IMR-90 (cell line): ENCODE data around the gene AMZ2. TPM values are rescaled to one million over a fixed set of nuclear protein-coding genes. Genes with fewer than 3 reads are reported as not detected.

Source experiments
- ATAC-seq: fragments of 200-7000 bp; cut with Tn5 transposase; 2 replicates; pipeline ENCODE4 v1.9.1; 2020; ENCODE audit warnings: low read depth, mild to moderate bottlenecking, moderate library complexity
- BruUV-seq: library from RNA; stranded (reverse); fragments of 400-500 nt; replicated peaks from 2 replicates; lab custom pipeline; 2021; lab: Mats Ljungman, UMichigan
- CTCF ChIA-PET: fragments of 300-600 bp; formaldehyde crosslinking; extraction: SDS; loops from one replicate; lab custom pipeline; 2021; ENCODE audit warnings: antibody characterized with exemption; lab: Yijun Ruan, JAX
- POLR2A ChIA-PET: fragments of 300-600 bp; sonication (Branson Sonifier 250); formaldehyde crosslinking; loops from one replicate; lab custom pipeline; 2022; ENCODE audit warnings: antibody characterized with exemption; ENCODE audit not compliant: unreplicated experiment; lab: Charles Lee
- DNase-seq: peaks from one replicate; pipeline ENCODE4 v3.0.0; 2013
- H2AFZ ChIP-seq: replicated peaks from 2 replicates; pipeline ENCODE3; 2013; ENCODE audit warnings: low read length, mild to moderate bottlenecking; ENCODE audit not compliant: poor library complexity
- H2AK5ac ChIP-seq: 2 replicates; pipeline ENCODE4 v1.6.1; 2013; ENCODE audit warnings: low read depth, low read length, inconsistent platforms
- H2AK9ac ChIP-seq: replicated peaks from 2 replicates; pipeline ENCODE3; 2013; ENCODE audit warnings: mild to moderate bottlenecking, low read depth, low read length, moderate library complexity; ENCODE audit not compliant: poor library complexity
- H2BK120ac ChIP-seq: 2 replicates; pipeline ENCODE4 v1.6.1; 2013; ENCODE audit warnings: low read depth, low read length, inconsistent platforms
- H2BK15ac ChIP-seq: 3 replicates; pipeline ENCODE4 v1.6.1; 2013; ENCODE audit warnings: low read depth, low read length, inconsistent platforms
- H2BK20ac ChIP-seq: 2 replicates; pipeline ENCODE4 v1.6.1; 2013; ENCODE audit warnings: low read depth, mild to moderate bottlenecking, inconsistent platforms, low read length, moderate library complexity
- H2BK5ac ChIP-seq: 2 replicates; pipeline ENCODE4 v1.6.1; 2013; ENCODE audit warnings: mild to moderate bottlenecking, low read depth, low read length, inconsistent platforms; ENCODE audit not compliant: poor library complexity, severe bottlenecking
- H3K14ac ChIP-seq: replicated peaks from 2 replicates; pipeline ENCODE4 v1.6.1; 2013; ENCODE audit warnings: low read depth, low read length, inconsistent platforms
- H3K18ac ChIP-seq: 2 replicates; pipeline ENCODE4 v1.6.1; 2013; ENCODE audit warnings: low read depth, low read length, control low read depth
- H3K23ac ChIP-seq: 2 replicates; pipeline ENCODE4 v1.6.1; 2013; ENCODE audit warnings: low read depth, low read length, inconsistent platforms
- H3K27ac ChIP-seq: 2 replicates; pipeline ENCODE4 v1.5.1; 2013; ENCODE audit warnings: mild to moderate bottlenecking, control low read depth, low read length; ENCODE audit not compliant: insufficient read depth
- H3K27me3 ChIP-seq: 2 replicates; pipeline ENCODE4 v1.6.1; 2013; ENCODE audit warnings: low read length; ENCODE audit not compliant: control insufficient read depth, insufficient read depth
- H3K36me3 ChIP-seq: 2 replicates; pipeline ENCODE4 v1.6.1; 2013; ENCODE audit warnings: low read length, mixed read lengths; ENCODE audit not compliant: control insufficient read depth, insufficient read depth
- H3K4ac ChIP-seq: 2 replicates; pipeline ENCODE4 v1.6.1; 2013; ENCODE audit warnings: low read depth, low read length, inconsistent platforms
- H3K4me1 ChIP-seq: 2 replicates; pipeline ENCODE4 v1.6.1; 2013; ENCODE audit warnings: low read length, mixed read lengths; ENCODE audit not compliant: control insufficient read depth, insufficient read depth
- H3K4me2 ChIP-seq: 2 replicates; pipeline ENCODE4 v1.6.1; 2013; ENCODE audit warnings: low read depth, mild to moderate bottlenecking, control low read depth, low read length, moderate library complexity
- H3K4me3 ChIP-seq: 2 replicates; pipeline ENCODE4 v1.5.1; 2013; ENCODE audit warnings: low read depth, mild to moderate bottlenecking, control low read depth, low read length, moderate library complexity; ENCODE audit not compliant: insufficient read depth
- H3K56ac ChIP-seq: 2 replicates; pipeline ENCODE4 v1.6.1; 2013; ENCODE audit warnings: low read length, inconsistent platforms; ENCODE audit not compliant: insufficient read depth; ENCODE audit errors: extremely low read depth
- H3K79me1 ChIP-seq, 2 experiments: 2 replicates each; pipeline ENCODE4 v1.6.1; 2013; ENCODE audit warnings: low read length in 2 of 2, inconsistent platforms in 1 of 2, low read depth in 1 of 2
- H3K9ac ChIP-seq: 2 replicates; pipeline ENCODE4 v1.6.1; 2013; ENCODE audit warnings: low read depth, low read length, control low read depth
- H3K9me1 ChIP-seq: 2 replicates; pipeline ENCODE4 v1.6.1; 2013; ENCODE audit warnings: low read length, inconsistent platforms; ENCODE audit not compliant: insufficient read depth
- H3K9me3 ChIP-seq: 2 replicates; pipeline ENCODE4 v1.6.1; 2013; ENCODE audit warnings: low read length; ENCODE audit not compliant: control insufficient read depth, insufficient read depth
- H4K20me1 ChIP-seq: 2 replicates; pipeline ENCODE4 v1.6.1; 2013; ENCODE audit warnings: low read length, inconsistent platforms; ENCODE audit not compliant: insufficient read depth
- H4K5ac ChIP-seq: 2 replicates; pipeline ENCODE4 v1.6.1; 2013; ENCODE audit warnings: mild to moderate bottlenecking, low read depth, low read length, control low read depth
- H4K8ac ChIP-seq, 2 experiments: 2 replicates each; pipeline ENCODE4 v1.6.1; 2013; ENCODE audit warnings: low read depth in 2 of 2, low read length in 2 of 2, control low read depth in 1 of 2, inconsistent platforms in 1 of 2
- H4K91ac ChIP-seq: 2 replicates; pipeline ENCODE4 v1.6.1; 2013; ENCODE audit warnings: low read depth, low read length, inconsistent platforms; ENCODE audit not compliant: insufficient read depth
- BHLHE40 ChIP-seq: fragments of 150-350 bp; IDR thresholded peaks from 2 replicates; pipeline ENCODE4 v1.6.1; 2016; ENCODE audit warnings: mild to moderate bottlenecking, low read depth, low read length
- CEBPB ChIP-seq: IDR thresholded peaks from 2 replicates; pipeline ENCODE4 v1.6.1; 2012; ENCODE audit warnings: low read depth, low read length, improper control_type of control experiment
- CHD1 ChIP-seq: IDR thresholded peaks from 2 replicates; pipeline ENCODE4 v1.6.1; 2012; ENCODE audit warnings: low read depth, low read length, improper control_type of control experiment
- FOS ChIP-seq: fragments of 150-350 bp; IDR thresholded peaks from 2 replicates; pipeline ENCODE4 v1.6.1; 2016; ENCODE audit warnings: low read depth, low read length
- MAFK ChIP-seq: IDR thresholded peaks from 2 replicates; pipeline ENCODE4 v1.6.1; 2012; ENCODE audit warnings: low read depth, low read length, improper control_type of control experiment
- MAZ ChIP-seq: IDR thresholded peaks from 2 replicates; pipeline ENCODE4 v1.6.1; 2012; ENCODE audit warnings: low read depth, mild to moderate bottlenecking, low read length, improper control_type of control experiment, moderate library complexity, borderline replicate concordance
- MXI1 ChIP-seq: IDR thresholded peaks from 2 replicates; pipeline ENCODE4 v1.6.1; 2012; ENCODE audit warnings: low read depth, mild to moderate bottlenecking, low read length, moderate library complexity, borderline replicate concordance
- NFE2L2 ChIP-seq: fragments of 150-350 bp; IDR thresholded peaks from 2 replicates; pipeline ENCODE4 v1.6.1; 2016; ENCODE audit warnings: low read depth, mild to moderate bottlenecking, low read length
- POLR2A ChIP-seq: IDR thresholded peaks from 2 replicates; pipeline ENCODE4 v1.6.1; 2012; ENCODE audit warnings: mild to moderate bottlenecking, low read depth, low read length
- RAD21 ChIP-seq: IDR thresholded peaks from 2 replicates; pipeline ENCODE4 v1.6.1; 2012; ENCODE audit warnings: low read length, improper control_type of control experiment
- RCOR1 ChIP-seq: IDR thresholded peaks from 2 replicates; pipeline ENCODE4 v1.6.1; 2012; ENCODE audit warnings: mild to moderate bottlenecking, low read length, improper control_type of control experiment; ENCODE audit not compliant: insufficient replicate concordance
- RFX5 ChIP-seq: IDR thresholded peaks from 2 replicates; pipeline ENCODE4 v1.8.0; 2012; ENCODE audit warnings: low read depth, mild to moderate bottlenecking, low read length, moderate library complexity
- SMC3 ChIP-seq: fragments of 150-350 bp; IDR thresholded peaks from 2 replicates; pipeline ENCODE4 v1.6.1; 2016; ENCODE audit warnings: low read depth, mild to moderate bottlenecking, antibody characterized with exemption, low read length, moderate library complexity
- WGBS, 2 experiments: methylation state at CpG; one replicate each; pipeline versions ENCODE4 v1.1.5 to v1.1.7; 2013; ENCODE audit warnings: missing lambda C conversion rate in 2 of 2; ENCODE audit not compliant: insufficient read length in 1 of 2; ENCODE audit errors: extremely low coverage in 2 of 2; 5-methylcytosine and 5-hydroxymethylcytosine counted together
- dilution Hi-C: fragments of 300-500 bp; cut with HindIII; formaldehyde crosslinking; loops from one replicate; pipeline ENCODE4 v1.14.3; 2018; ENCODE audit warnings: low sequenced_read_pairs; ENCODE audit not compliant: unreplicated experiment
- in situ Hi-C: fragments of 300-500 bp; cut with MboI; formaldehyde crosslinking; loops from 3 replicates; pipeline ENCODE4 v1.14.3; 2019; ENCODE audit warnings: low sequenced_read_pairs, inconsistent platforms, mixed read lengths
- intact Hi-C: fragments of 100-400 bp; cut with micrococcal nuclease; formaldehyde crosslinking; loops from 2 replicates; pipeline ENCODE4 v1.10.0; 2022
- polyA plus RNA-seq, 3 experiments: library from polyadenylated mRNA; depleted of rRNA; stranded (reverse); fragments of >200 nt; gene quantifications; 2 replicates each; pipeline ENCODE4 v1.2.3, GENCODE V29; 2012; ENCODE audit warnings: low replicate concordance in 1 of 3
- total RNA-seq: library from RNA; depleted of rRNA; stranded (reverse); fragments of >200 nt; gene quantifications from 2 replicates; pipeline ENCODE4 v1.2.3, GENCODE V29; 2012
- TF ChIP-seq, protein P1 (sequence below): fragments of 150-350 bp; IDR thresholded peaks from 2 replicates; pipeline ENCODE4 v1.6.1; 2017; ENCODE audit warnings: mild to moderate bottlenecking, antibody characterized with exemption, low read length, low read depth
- TF ChIP-seq, protein P2 (sequence below): fragments of 150-350 bp; IDR thresholded peaks from 2 replicates; pipeline ENCODE4 v1.6.1; 2016; ENCODE audit warnings: low read depth, mild to moderate bottlenecking, low read length, moderate library complexity, borderline replicate concordance
- TF ChIP-seq, protein P3 (sequence below): conservative IDR thresholded peaks from 2 replicates; pipeline ENCODE4 v1.5.1; 2012; ENCODE audit warnings: mild to moderate bottlenecking, low read depth, low read length, improper control_type of control experiment

Gene AMZ2
- total and polyA plus RNA-seq, 2 of the 4 experiments (the other 2 are of a cell fraction) = 65.4 to 90.2 TPM

DNA sequence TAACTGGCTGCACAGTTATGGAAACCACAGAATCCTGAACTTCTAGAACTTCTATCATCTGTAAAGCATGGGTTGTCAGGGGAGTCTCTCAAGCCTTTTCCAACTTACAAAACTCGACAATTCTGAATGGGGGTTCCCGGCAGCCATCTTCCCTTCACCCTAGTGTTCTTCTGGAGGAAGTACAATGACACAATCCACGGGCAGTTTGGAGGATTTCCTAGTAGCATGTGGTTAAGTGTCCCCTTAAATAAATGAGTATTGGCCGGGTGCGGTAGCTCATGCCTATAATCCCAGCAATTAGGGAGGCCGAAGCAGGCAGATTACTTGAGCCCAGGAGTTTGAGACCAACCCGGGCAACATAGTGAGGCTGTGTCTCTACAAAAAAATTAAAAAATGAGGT lies 41.0 kb downstream of the AMZ2 start:
- WGBS, 2 experiments = 87% methylated on average over 3 of the region's 7 CpGs; no CpG with 5 or more reads in 1 of the 2 experiments
- in situ Hi-C loops = no loop called here

More for the DNA sequence above, 41.0 kb downstream of the AMZ2 start:
- no peak overlapping the region for H3K4me2 ChIP-seq
- H3K9me1 ChIP-seq = no peaks in the 10 kb centered on the region
- H3K23ac ChIP-seq = no peak overlapping the region
- no peaks in the 10 kb centered on the region for H3K36me3 ChIP-seq
- no peak overlapping the region for H4K91ac ChIP-seq
- TF ChIP-seq BHLHE40 (no peak), NFE2L2 (no peak), MAZ (no peak), MXI1 (no peak), POLR2A (no peak), RAD21 (no peak), RFX5 (no peak), FOS (no peak), SMC3 (no peak), CHD1 (no peak), CEBPB (no peak), MAFK (no peak), RCOR1 (no peak)
- TF ChIP-seq, protein P1, sequence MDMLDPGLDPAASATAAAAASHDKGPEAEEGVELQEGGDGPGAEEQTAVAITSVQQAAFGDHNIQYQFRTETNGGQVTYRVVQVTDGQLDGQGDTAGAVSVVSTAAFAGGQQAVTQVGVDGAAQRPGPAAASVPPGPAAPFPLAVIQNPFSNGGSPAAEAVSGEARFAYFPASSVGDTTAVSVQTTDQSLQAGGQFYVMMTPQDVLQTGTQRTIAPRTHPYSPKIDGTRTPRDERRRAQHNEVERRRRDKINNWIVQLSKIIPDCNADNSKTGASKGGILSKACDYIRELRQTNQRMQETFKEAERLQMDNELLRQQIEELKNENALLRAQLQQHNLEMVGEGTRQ = no peak
- TF ChIP-seq, protein P2, sequence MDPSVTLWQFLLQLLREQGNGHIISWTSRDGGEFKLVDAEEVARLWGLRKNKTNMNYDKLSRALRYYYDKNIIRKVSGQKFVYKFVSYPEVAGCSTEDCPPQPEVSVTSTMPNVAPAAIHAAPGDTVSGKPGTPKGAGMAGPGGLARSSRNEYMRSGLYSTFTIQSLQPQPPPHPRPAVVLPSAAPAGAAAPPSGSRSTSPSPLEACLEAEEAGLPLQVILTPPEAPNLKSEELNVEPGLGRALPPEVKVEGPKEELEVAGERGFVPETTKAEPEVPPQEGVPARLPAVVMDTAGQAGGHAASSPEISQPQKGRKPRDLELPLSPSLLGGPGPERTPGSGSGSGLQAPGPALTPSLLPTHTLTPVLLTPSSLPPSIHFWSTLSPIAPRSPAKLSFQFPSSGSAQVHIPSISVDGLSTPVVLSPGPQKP = no peak
- TF ChIP-seq, protein P3, sequence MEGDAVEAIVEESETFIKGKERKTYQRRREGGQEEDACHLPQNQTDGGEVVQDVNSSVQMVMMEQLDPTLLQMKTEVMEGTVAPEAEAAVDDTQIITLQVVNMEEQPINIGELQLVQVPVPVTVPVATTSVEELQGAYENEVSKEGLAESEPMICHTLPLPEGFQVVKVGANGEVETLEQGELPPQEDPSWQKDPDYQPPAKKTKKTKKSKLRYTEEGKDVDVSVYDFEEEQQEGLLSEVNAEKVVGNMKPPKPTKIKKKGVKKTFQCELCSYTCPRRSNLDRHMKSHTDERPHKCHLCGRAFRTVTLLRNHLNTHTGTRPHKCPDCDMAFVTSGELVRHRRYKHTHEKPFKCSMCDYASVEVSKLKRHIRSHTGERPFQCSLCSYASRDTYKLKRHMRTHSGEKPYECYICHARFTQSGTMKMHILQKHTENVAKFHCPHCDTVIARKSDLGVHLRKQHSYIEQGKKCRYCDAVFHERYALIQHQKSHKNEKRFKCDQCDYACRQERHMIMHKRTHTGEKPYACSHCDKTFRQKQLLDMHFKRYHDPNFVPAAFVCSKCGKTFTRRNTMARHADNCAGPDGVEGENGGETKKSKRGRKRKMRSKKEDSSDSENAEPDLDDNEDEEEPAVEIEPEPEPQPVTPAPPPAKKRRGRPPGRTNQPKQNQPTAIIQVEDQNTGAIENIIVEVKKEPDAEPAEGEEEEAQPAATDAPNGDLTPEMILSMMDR = no peak
- H3K18ac ChIP-seq = no peak overlapping the region
- H3K9ac ChIP-seq = no peak overlapping the region
- no peak overlapping the region for H2BK5ac ChIP-seq
- ChIA-PET CTCF (interaction anchor here (2.8 kb wide), 1 partner anchor 110 kb away, joined by 9 read pairs; no protein-coding TSS in a partner anchor), POLR2A (no interaction called here)
- BruUV-seq = TSS peak; percentile 32
- no peak overlapping the region for H4K5ac ChIP-seq
- no peak overlapping the region for H2AFZ ChIP-seq
- H3K4me3 ChIP-seq = no peak overlapping the region
- ATAC-seq (no peak), DNase-seq (no peak)
- H4K8ac ChIP-seq = no peak overlapping the region
- intact Hi-C loops = no loop called here
- no peak overlapping the region for H2BK20ac ChIP-seq
- H3K79me1 ChIP-seq = no peaks in the 10 kb centered on the region
- no peak overlapping the region for H2BK120ac ChIP-seq
- no peaks in the 10 kb centered on the region; the same call in 1 of the 2 replicates for H4K20me1 ChIP-seq
- H3K27ac ChIP-seq = no peak overlapping the region
- H3K56ac ChIP-seq = no peak overlapping the region
- no peak overlapping the region for H3K14ac ChIP-seq
- no peak overlapping the region for H3K4ac ChIP-seq
- no peak overlapping the region for H2BK15ac ChIP-seq
- H3K4me1 ChIP-seq = peaks cover 3% of the 10 kb centered on the region
- H3K27me3 ChIP-seq = peaks cover 20% of the 10 kb centered on the region
- H2AK5ac ChIP-seq = no peak overlapping the region
- no peak overlapping the region for H2AK9ac ChIP-seq
- no peaks in the 10 kb centered on the region for H3K9me3 ChIP-seq
- dilution Hi-C loops = no loop called here
